RWPE2 (cell line): Measurements from ENCODE around the gene ACOX1.

Experiments used
- ATAC-seq: fragments of 200-7000 bp; cut with Tn5 transposase; 3 replicates; pipeline ENCODE4 v1.9.1; 2021; ENCODE audit warnings: low read depth
- DNase-seq: peaks from one replicate; pipeline ENCODE4 v3.0.0-alpha.2; 2020; ENCODE audit warnings: low spot score
- H3K27ac ChIP-seq: fragments of 450-650 bp; 2 replicates; pipeline ENCODE4 v1.5.1; 2017; ENCODE audit warnings: mild to moderate bottlenecking; ENCODE audit not compliant: poor library complexity, severe bottlenecking
- H3K27me3 ChIP-seq: fragments of 250-450 bp; sonication (Bioruptor Pico); 2 replicates; pipeline ENCODE4 v1.5.1; 2021; ENCODE audit warnings: mild to moderate bottlenecking, moderate library complexity; ENCODE audit not compliant: insufficient read depth, poor library complexity, severe bottlenecking
- H3K36me3 ChIP-seq: fragments of 250-450 bp; sonication (Bioruptor Pico); 2 replicates; pipeline ENCODE4 v1.5.1; 2020; ENCODE audit warnings: low read depth, mild to moderate bottlenecking, moderate library complexity
- H3K4me1 ChIP-seq: fragments of 250-450 bp; sonication (Bioruptor Pico); 2 replicates; pipeline ENCODE4 v1.5.1; 2021; ENCODE audit warnings: mild to moderate bottlenecking, moderate library complexity; ENCODE audit not compliant: insufficient read depth, poor library complexity, severe bottlenecking
- H3K4me3 ChIP-seq: fragments of 250-450 bp; sonication (Bioruptor Pico); 2 replicates; pipeline ENCODE4 v1.5.1; 2021; ENCODE audit warnings: mild to moderate bottlenecking, moderate library complexity; ENCODE audit not compliant: severe bottlenecking
- H3K9me3 ChIP-seq: fragments of 250-450 bp; sonication (Bioruptor Pico); 2 replicates; pipeline ENCODE4 v1.5.1; 2021; ENCODE audit warnings: mild to moderate bottlenecking, moderate library complexity; ENCODE audit not compliant: severe bottlenecking
- TF ChIP-seq, protein P1 (sequence below): fragments of 450-650 bp; IDR thresholded peaks from one replicate; pipeline ENCODE4 v1.5.1; 2017; ENCODE audit warnings: mild to moderate bottlenecking, moderate library complexity; ENCODE audit not compliant: poor library complexity, severe bottlenecking

ACOX1 gene

DNA sequence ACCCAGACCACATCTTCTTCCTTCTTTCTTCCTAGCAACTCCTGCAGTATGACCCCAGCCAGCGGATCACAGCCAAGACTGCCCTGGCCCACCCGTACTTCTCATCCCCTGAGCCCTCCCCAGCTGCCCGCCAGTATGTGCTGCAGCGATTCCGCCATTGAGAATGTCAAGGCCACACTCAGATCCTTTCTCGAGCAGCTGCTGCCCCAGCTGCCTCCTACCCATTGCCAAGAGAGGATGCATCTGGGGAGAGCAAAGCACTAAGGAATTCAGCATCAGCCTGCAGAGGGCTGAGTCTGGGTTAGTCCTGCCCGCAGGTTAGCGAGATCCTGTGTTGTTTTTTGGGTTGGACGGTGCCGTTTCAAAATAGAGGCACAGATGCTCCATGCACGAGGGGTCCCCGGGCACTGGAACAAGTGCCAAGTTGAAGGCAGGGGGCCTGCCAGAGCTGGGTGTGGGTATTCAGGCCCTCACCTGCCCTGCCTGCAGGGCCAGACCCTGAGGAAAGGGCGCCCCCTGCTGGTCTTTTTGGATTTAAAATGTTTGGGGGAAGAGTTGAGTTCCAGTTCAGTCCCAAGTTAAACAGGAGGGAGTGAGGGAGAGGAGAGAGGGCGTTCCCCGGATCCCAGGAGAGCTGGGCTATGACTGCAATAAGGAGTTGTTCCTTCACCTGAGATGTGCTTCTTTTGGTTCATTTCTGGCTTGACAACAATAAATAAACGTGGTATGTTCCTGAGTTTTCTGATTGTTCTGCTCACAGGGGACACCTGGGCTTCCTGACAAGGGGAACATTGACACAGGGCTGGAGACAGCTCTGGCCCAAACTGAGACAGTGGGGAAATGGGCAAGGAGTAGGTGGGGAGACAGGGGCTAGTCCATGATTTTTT, 26.5 kb upstream of the ACOX1 start:
- ATAC-seq (peak; percentile 65), DNase-seq (peak; percentile 78)
- Histone ChIP-seq H3K36me3 (peaks cover 8% of the 10 kb centered on the region; the same call in 1 of the 2 replicates), H3K27me3 (no peaks in the 10 kb centered on the region), H3K27ac (no peak overlapping the region), H3K4me3 (no peak overlapping the region), H3K4me1 (no peaks in the 10 kb centered on the region), H3K9me3 (no peaks in the 10 kb centered on the region)
- TF ChIP-seq, protein P1, sequence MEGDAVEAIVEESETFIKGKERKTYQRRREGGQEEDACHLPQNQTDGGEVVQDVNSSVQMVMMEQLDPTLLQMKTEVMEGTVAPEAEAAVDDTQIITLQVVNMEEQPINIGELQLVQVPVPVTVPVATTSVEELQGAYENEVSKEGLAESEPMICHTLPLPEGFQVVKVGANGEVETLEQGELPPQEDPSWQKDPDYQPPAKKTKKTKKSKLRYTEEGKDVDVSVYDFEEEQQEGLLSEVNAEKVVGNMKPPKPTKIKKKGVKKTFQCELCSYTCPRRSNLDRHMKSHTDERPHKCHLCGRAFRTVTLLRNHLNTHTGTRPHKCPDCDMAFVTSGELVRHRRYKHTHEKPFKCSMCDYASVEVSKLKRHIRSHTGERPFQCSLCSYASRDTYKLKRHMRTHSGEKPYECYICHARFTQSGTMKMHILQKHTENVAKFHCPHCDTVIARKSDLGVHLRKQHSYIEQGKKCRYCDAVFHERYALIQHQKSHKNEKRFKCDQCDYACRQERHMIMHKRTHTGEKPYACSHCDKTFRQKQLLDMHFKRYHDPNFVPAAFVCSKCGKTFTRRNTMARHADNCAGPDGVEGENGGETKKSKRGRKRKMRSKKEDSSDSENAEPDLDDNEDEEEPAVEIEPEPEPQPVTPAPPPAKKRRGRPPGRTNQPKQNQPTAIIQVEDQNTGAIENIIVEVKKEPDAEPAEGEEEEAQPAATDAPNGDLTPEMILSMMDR: peak; percentile 81

GRCh38 chr17:76004750-76005262, 25.8 kb upstream of the ACOX1 start:
- no peaks in the 10 kb centered on the region for H3K27me3 ChIP-seq
- H3K36me3 ChIP-seq: peaks cover 8% of the 10 kb centered on the region; the same call in 1 of the 2 replicates
- ATAC-seq: no peak
- H3K9me3 ChIP-seq: no peaks in the 10 kb centered on the region
- TF ChIP-seq, protein P1: no peak
- DNase-seq: no peak
- no peak overlapping the region for H3K27ac ChIP-seq
- H3K4me1 ChIP-seq: no peaks in the 10 kb centered on the region
- no peak overlapping the region for H3K4me3 ChIP-seq

GRCh38 chr17:76003915-76004314, 24.9 kb upstream of the ACOX1 start:
- no peaks in the 10 kb centered on the region for H3K9me3 ChIP-seq
- no peak overlapping the region for H3K27ac ChIP-seq
- no peak overlapping the region for H3K4me3 ChIP-seq
- TF ChIP-seq, protein P1: no peak
- ATAC-seq: no peak
- peaks cover 8% of the 10 kb centered on the region; the same call in 1 of the 2 replicates for H3K36me3 ChIP-seq
- DNase-seq: no peak
- H3K27me3 ChIP-seq: no peaks in the 10 kb centered on the region
- H3K4me1 ChIP-seq: no peaks in the 10 kb centered on the region

DNA sequence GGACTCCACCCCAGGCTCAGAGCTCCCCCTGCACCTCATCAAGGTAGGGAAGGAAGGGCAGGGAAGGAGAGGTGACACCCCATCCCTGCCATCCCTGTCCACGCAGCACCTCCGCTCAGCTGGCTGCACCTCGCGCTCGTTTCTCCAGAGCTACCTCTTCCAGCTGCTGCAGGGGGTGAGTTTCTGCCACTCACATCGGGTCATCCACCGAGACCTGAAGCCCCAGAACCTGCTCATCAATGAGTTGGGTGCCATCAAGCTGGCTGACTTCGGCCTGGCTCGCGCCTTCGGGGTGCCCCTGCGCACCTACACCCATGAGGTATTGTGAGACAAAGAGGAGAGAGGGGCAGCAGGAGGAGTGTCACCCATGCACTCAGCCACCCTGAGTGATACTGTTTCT, 23.1 kb upstream of the ACOX1 start:
- Histone ChIP-seq H3K4me3 (no peak overlapping the region), H3K36me3 (peaks cover 8% of the 10 kb centered on the region; the same call in 1 of the 2 replicates), H3K4me1 (peaks cover 3% of the 10 kb centered on the region), H3K9me3 (no peaks in the 10 kb centered on the region), H3K27ac (no peak overlapping the region), H3K27me3 (no peaks in the 10 kb centered on the region)
- ATAC-seq: no peak
- no peak for DNase-seq
- TF ChIP-seq, protein P1: no peak
